GM21576 (cell line): ENCODE data around the gene CHST8.
"Not testable (repeated sequence)": the region's sequence is repeated elsewhere in the genome, so short reads cannot be mapped to it uniquely, and the experiment has no call there.

Experiments used
- ATAC-seq: cut with Tn5 transposase; IDR thresholded peaks from one replicate; pipeline ENCODE4 v1.9.1; 2021; ENCODE audit warnings: mild to moderate bottlenecking, moderate library complexity; ENCODE audit not compliant: unreplicated experiment

Gene CHST8

GRCh38 chr19:33688171-33688992 lies 66.6 kb downstream of the CHST8 start:
- ATAC-seq = no peak

- no peak for ATAC-seq
Observed at GRCh38 chr19:33689138-33689746, 67.5 kb downstream of the CHST8 start.

- ATAC-seq = no peak
Observed at GRCh38 chr19:33689868-33690267, 68.1 kb downstream of the CHST8 start.

- no peak for ATAC-seq
Observed at GRCh38 chr19:33690378-33691029, 68.8 kb downstream of the CHST8 start.

- ATAC-seq = no peak
Observed at GRCh38 chr19:33691030-33691427, 69.3 kb downstream of the CHST8 start.

- no peak for ATAC-seq
Observed at GRCh38 chr19:33691736-33692135, 70.0 kb downstream of the CHST8 start.

GRCh38 chr19:33693678-33694077 lies 71.9 kb downstream of the CHST8 start:
- ATAC-seq = no peak

GRCh38 chr19:33695547-33695946 lies 73.8 kb downstream of the CHST8 start:
- ATAC-seq = not testable (repeated sequence)

- no peak for ATAC-seq
Observed at GRCh38 chr19:33697766-33698165, 76.0 kb downstream of the CHST8 start.

- no peak for ATAC-seq
Observed at GRCh38 chr19:33698576-33699435, 77.1 kb downstream of the CHST8 start.

GRCh38 chr19:33699754-33700407 lies 78.1 kb downstream of the CHST8 start:
- no peak for ATAC-seq

- ATAC-seq = no peak
Observed at GRCh38 chr19:33700408-33701013, 78.8 kb downstream of the CHST8 start.

- no peak for ATAC-seq
Observed at GRCh38 chr19:33701565-33701964, 79.8 kb downstream of the CHST8 start.

- no peak for ATAC-seq
Observed at GRCh38 chr19:33702606-33703437, 81.1 kb downstream of the CHST8 start.

- no peak for ATAC-seq
Observed at GRCh38 chr19:33703438-33703750, 81.6 kb downstream of the CHST8 start.

GRCh38 chr19:33703821-33704220 lies 82.1 kb downstream of the CHST8 start:
- ATAC-seq = no peak

- ATAC-seq = no peak
Observed at GRCh38 chr19:33704271-33704670, 82.5 kb downstream of the CHST8 start.

GRCh38 chr19:33705090-33705847 lies 83.5 kb downstream of the CHST8 start:
- no peak for ATAC-seq

GRCh38 chr19:33705860-33706259 lies 84.1 kb downstream of the CHST8 start:
- no peak for ATAC-seq
